Ishikawa (cell line): ENCODE results near the gene KRTAP10-1.

Experiments
- EP300 ChIP-seq: IDR thresholded peaks from 2 replicates; pipeline ENCODE4 v1.6.1; 2012; ENCODE audit warnings: borderline replicate concordance
- NFIC ChIP-seq: IDR thresholded peaks from 2 replicates; pipeline ENCODE4 v1.6.1; 2012
- RAD21 ChIP-seq: IDR thresholded peaks from 2 replicates; pipeline ENCODE4 v1.6.1; 2012; ENCODE audit warnings: low read depth
- TAF1 ChIP-seq: IDR thresholded peaks from 2 replicates; pipeline ENCODE4 v1.6.1; 2012; ENCODE audit warnings: low read depth, mild to moderate bottlenecking
- TF ChIP-seq, protein P1 (sequence below): IDR thresholded peaks from 2 replicates; pipeline ENCODE4 v1.6.1; 2012; ENCODE audit warnings: low read depth, mild to moderate bottlenecking

DNA sequence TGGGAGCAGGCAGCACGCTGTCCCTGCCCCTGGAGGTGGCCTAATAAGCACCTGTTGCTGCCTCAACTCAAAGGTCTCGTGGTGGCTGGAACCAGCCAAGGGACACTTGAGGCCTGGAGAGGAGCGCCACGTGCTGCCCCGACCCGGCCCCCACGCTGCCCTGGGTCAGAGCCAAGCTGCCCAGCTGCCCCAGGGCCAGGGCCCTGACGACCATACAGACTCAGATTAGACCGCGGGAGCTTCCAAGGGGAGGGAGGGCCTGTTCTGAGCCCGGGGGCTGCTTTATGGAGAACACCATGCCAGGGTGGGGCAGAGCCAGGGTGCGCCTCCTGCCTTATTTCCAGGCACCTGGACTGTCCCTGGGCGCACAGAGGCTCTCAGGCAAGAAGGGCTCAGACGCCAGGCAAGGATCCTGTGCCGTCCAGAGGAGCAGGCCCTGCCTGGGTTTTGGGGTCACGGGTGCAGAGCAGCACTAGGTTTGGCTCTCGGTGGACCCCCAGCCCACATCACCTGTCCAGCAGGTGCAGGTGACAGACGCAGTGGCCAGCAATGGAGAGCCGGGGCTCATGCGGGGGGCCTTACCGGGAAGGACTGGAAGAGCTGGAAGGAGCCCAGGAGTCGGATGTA, 18.6 kb downstream of the KRTAP10-1 start:
- TF ChIP-seq, protein P1, sequence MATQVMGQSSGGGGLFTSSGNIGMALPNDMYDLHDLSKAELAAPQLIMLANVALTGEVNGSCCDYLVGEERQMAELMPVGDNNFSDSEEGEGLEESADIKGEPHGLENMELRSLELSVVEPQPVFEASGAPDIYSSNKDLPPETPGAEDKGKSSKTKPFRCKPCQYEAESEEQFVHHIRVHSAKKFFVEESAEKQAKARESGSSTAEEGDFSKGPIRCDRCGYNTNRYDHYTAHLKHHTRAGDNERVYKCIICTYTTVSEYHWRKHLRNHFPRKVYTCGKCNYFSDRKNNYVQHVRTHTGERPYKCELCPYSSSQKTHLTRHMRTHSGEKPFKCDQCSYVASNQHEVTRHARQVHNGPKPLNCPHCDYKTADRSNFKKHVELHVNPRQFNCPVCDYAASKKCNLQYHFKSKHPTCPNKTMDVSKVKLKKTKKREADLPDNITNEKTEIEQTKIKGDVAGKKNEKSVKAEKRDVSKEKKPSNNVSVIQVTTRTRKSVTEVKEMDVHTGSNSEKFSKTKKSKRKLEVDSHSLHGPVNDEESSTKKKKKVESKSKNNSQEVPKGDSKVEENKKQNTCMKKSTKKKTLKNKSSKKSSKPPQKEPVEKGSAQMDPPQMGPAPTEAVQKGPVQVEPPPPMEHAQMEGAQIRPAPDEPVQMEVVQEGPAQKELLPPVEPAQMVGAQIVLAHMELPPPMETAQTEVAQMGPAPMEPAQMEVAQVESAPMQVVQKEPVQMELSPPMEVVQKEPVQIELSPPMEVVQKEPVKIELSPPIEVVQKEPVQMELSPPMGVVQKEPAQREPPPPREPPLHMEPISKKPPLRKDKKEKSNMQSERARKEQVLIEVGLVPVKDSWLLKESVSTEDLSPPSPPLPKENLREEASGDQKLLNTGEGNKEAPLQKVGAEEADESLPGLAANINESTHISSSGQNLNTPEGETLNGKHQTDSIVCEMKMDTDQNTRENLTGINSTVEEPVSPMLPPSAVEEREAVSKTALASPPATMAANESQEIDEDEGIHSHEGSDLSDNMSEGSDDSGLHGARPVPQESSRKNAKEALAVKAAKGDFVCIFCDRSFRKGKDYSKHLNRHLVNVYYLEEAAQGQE: no peak
- TF ChIP-seq EP300 (no peak), TAF1 (no peak), RAD21 (no peak), NFIC (no peak)
